ENCODE measurements around the gene LRTM2. TPM values are rescaled to one million over a fixed set of nuclear protein-coding genes. Genes with fewer than 3 reads are reported as not detected.
A peak's percentile ranks its signal among the peaks of the same experiment; 100 is the strongest.

LRTM2 gene
- total and polyA plus RNA-seq, 4 donors = not detected

DNA sequence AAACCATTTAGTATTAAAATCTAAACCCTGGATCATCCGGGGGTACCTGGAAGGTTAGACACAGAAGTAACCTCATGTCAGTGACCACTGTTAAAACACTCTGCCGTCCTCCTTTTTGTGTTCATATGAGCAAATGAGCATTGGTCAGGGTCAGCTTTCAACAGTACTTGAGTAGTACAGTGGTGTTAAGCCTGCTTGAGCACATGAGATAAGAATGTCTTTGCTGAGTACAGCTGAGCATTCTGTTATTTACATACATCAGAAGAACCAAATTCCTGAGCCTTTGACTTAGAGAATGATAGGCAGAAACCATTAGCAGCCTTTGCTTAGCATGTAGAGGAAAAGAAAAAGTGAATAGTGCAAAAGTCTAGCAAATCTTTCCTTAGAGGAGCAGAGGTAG lies 38.6 kb upstream of the LRTM2 start:
- no peak overlapping the region for H3K9ac ChIP-seq (ENCODE audit: low read depth in 1 of 2, low read length in 2 of 2)
- H3K4me1 ChIP-seq (ENCODE audit: control insufficient read depth in 4 of 4, insufficient read depth in 4 of 4, low read length in 3 of 4) = peaks cover 0 to 12% (median 5%) of the 10 kb centered on the region in 4 donors
- 42% methylated on average over 2 of the region's 2 CpGs for WGBS
- no peak for DNase-seq (ENCODE audit: low spot score)
- H3K27ac ChIP-seq (ENCODE audit: low read depth in 1 of 2, low read length in 2 of 2) = peak overlapping the region in 1 of 2 donors; percentile 19
- TF ChIP-seq NR2F2 (IDR thresholded peaks at IDR 0.05) = no peak
- TF ChIP-seq YY1 (IDR thresholded peaks at IDR 0.05) = no peak
- no peak for TF ChIP-seq TAF1 (conservative IDR thresholded peaks at IDR 0.05)
- TF ChIP-seq, protein P1, sequence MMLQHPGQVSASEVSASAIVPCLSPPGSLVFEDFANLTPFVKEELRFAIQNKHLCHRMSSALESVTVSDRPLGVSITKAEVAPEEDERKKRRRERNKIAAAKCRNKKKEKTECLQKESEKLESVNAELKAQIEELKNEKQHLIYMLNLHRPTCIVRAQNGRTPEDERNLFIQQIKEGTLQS (IDR thresholded peaks at IDR 0.05) = no peak
- H3K4me3 ChIP-seq (ENCODE audit: low read depth in 1 of 3, low read length in 3 of 3) = no peak overlapping the region
- no peaks in the 10 kb centered on the region for H3K9me3 ChIP-seq (ENCODE audit: control insufficient read depth in 4 of 4, low read length in 3 of 4)
- H3K27me3 ChIP-seq (ENCODE audit: control insufficient read depth in 4 of 4, insufficient read depth in 4 of 4, low read length in 3 of 4) = no peaks in the 10 kb centered on the region
- peaks cover 0 to 34% (median 21%) of the 10 kb centered on the region in 4 donors for H3K36me3 ChIP-seq (ENCODE audit: control insufficient read depth in 4 of 4, insufficient read depth in 3 of 4, low read depth in 1 of 4, low read length in 3 of 4)

DNA sequence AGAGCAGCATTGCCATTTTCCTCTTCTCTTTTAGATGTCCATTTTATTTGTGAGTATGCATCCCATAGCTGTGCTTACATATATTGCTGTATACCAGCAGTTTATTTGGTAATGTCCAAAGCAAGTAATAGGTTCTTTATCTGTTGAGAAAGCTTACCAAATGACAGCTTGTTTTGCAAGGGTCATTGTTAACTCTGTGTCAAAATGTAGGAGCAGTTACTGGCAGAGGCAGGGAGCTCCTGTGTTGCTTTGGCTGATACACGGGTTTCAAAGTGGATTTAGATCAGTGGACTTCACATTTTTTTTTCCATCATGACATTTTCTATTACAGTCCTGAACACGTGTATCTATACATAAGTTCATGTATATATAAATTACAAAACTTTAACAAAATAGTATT lies 38.1 kb upstream of the LRTM2 start:
- no peak overlapping the region for H3K9ac ChIP-seq (ENCODE audit: low read depth in 1 of 2, low read length in 2 of 2)
- H3K27ac ChIP-seq (ENCODE audit: low read depth in 1 of 2, low read length in 2 of 2) = peak overlapping the region in 1 of 2 donors; percentile 19
- 45% methylated on average over 2 of the region's 2 CpGs for WGBS
- H3K4me3 ChIP-seq (ENCODE audit: low read depth in 1 of 3, low read length in 3 of 3) = no peak overlapping the region
- no peaks in the 10 kb centered on the region for H3K9me3 ChIP-seq (ENCODE audit: control insufficient read depth in 4 of 4, low read length in 3 of 4)
- TF ChIP-seq GABPA (IDR thresholded peaks at IDR 0.05 in 1 of 2, conservative IDR thresholded peaks at IDR 0.05 in 1 of 2) = no peak
- TF ChIP-seq NR2F2 (IDR thresholded peaks at IDR 0.05) = no peak
- peak; percentile 19 to 30 for TF ChIP-seq RXRA (IDR thresholded peaks at IDR 0.05)
- TF ChIP-seq RAD21 (IDR thresholded peaks at IDR 0.05) = peak; percentile 17 to 33
- TF ChIP-seq SP1 (IDR thresholded peaks at IDR 0.05) = peak; percentile 18
- peak in 1 of 2 donors; percentile 38 for TF ChIP-seq HNF4A (conservative IDR thresholded peaks at IDR 0.05)
- TF ChIP-seq, protein P2, sequence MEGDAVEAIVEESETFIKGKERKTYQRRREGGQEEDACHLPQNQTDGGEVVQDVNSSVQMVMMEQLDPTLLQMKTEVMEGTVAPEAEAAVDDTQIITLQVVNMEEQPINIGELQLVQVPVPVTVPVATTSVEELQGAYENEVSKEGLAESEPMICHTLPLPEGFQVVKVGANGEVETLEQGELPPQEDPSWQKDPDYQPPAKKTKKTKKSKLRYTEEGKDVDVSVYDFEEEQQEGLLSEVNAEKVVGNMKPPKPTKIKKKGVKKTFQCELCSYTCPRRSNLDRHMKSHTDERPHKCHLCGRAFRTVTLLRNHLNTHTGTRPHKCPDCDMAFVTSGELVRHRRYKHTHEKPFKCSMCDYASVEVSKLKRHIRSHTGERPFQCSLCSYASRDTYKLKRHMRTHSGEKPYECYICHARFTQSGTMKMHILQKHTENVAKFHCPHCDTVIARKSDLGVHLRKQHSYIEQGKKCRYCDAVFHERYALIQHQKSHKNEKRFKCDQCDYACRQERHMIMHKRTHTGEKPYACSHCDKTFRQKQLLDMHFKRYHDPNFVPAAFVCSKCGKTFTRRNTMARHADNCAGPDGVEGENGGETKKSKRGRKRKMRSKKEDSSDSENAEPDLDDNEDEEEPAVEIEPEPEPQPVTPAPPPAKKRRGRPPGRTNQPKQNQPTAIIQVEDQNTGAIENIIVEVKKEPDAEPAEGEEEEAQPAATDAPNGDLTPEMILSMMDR (IDR thresholded peaks at IDR 0.05; ENCODE audit: low read depth, low read length, missing input control) = no peak
- TF ChIP-seq YY1 (IDR thresholded peaks at IDR 0.05) = peak; percentile 35
- H3K27me3 ChIP-seq (ENCODE audit: control insufficient read depth in 4 of 4, insufficient read depth in 4 of 4, low read length in 3 of 4) = no peaks in the 10 kb centered on the region
- DNase-seq (ENCODE audit: low spot score) = no peak
- peaks cover 0 to 12% (median 5%) of the 10 kb centered on the region in 4 donors for H3K4me1 ChIP-seq (ENCODE audit: control insufficient read depth in 4 of 4, insufficient read depth in 4 of 4, low read length in 3 of 4)
- peaks cover 0 to 34% (median 22%) of the 10 kb centered on the region in 4 donors for H3K36me3 ChIP-seq (ENCODE audit: control insufficient read depth in 4 of 4, insufficient read depth in 3 of 4, low read depth in 1 of 4, low read length in 3 of 4)

DNA sequence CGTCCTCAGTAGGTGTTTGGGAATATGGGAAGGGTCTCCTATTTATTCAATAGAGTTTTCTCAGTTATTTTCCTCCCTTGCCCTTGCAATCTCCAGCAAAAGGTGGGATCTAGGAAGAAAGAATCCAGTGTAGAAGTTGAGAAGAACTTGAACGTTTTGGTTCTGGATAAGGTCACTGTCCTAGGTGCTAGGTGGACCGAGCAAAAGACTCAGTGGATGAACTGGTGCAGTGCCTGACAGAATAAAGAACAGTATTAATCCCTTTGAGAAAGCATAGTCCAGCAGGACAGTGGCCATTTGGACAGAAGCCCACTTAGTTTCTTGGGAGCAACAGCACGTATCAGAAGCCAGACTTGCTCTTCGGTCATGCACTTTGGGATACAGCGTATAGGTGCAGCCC lies 32.7 kb upstream of the LRTM2 start:
- peaks cover 2 to 27% (median 15%) of the 10 kb centered on the region in 4 donors for H3K36me3 ChIP-seq (ENCODE audit: control insufficient read depth in 4 of 4, insufficient read depth in 3 of 4, low read depth in 1 of 4, low read length in 3 of 4)
- H3K9ac ChIP-seq (ENCODE audit: low read depth in 1 of 2, low read length in 2 of 2) = no peak overlapping the region
- peaks cover 0 to 17% (median 5%) of the 10 kb centered on the region in 4 donors for H3K4me1 ChIP-seq (ENCODE audit: control insufficient read depth in 4 of 4, insufficient read depth in 4 of 4, low read length in 3 of 4)
- H3K4me3 ChIP-seq (ENCODE audit: low read depth in 1 of 3, low read length in 3 of 3) = no peak overlapping the region
- H3K27ac ChIP-seq (ENCODE audit: low read depth in 1 of 2, low read length in 2 of 2) = no peak overlapping the region
- TF ChIP-seq TAF1 (conservative IDR thresholded peaks at IDR 0.05) (no peak), FOXA1 (IDR thresholded peaks at IDR 0.05) (no peak), RAD21 (IDR thresholded peaks at IDR 0.05) (no peak), HNF4A (conservative IDR thresholded peaks at IDR 0.05) (no peak), NR2F2 (IDR thresholded peaks at IDR 0.05) (no peak), GABPA (IDR thresholded peaks at IDR 0.05 in 1 of 2, conservative IDR thresholded peaks at IDR 0.05 in 1 of 2) (no peak), HNF4G (IDR thresholded peaks at IDR 0.05) (no peak), SP1 (IDR thresholded peaks at IDR 0.05) (no peak), YY1 (IDR thresholded peaks at IDR 0.05) (no peak), RXRA (IDR thresholded peaks at IDR 0.05) (no peak), FOXA2 (IDR thresholded peaks at IDR 0.05) (no peak)
- TF ChIP-seq, protein P3, sequence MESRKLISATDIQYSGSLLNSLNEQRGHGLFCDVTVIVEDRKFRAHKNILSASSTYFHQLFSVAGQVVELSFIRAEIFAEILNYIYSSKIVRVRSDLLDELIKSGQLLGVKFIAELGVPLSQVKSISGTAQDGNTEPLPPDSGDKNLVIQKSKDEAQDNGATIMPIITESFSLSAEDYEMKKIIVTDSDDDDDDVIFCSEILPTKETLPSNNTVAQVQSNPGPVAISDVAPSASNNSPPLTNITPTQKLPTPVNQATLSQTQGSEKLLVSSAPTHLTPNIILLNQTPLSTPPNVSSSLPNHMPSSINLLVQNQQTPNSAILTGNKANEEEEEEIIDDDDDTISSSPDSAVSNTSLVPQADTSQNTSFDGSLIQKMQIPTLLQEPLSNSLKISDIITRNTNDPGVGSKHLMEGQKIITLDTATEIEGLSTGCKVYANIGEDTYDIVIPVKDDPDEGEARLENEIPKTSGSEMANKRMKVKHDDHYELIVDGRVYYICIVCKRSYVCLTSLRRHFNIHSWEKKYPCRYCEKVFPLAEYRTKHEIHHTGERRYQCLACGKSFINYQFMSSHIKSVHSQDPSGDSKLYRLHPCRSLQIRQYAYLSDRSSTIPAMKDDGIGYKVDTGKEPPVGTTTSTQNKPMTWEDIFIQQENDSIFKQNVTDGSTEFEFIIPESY (IDR thresholded peaks at IDR 0.05) = no peak
- TF ChIP-seq, protein P1 (IDR thresholded peaks at IDR 0.05) = no peak
- TF ChIP-seq, protein P2 (IDR thresholded peaks at IDR 0.05; ENCODE audit: low read depth, low read length, missing input control) = no peak
- TF ChIP-seq, protein P4, sequence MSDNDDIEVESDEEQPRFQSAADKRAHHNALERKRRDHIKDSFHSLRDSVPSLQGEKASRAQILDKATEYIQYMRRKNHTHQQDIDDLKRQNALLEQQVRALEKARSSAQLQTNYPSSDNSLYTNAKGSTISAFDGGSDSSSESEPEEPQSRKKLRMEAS (IDR thresholded peaks at IDR 0.05) = no peak
- TF ChIP-seq, protein P5, sequence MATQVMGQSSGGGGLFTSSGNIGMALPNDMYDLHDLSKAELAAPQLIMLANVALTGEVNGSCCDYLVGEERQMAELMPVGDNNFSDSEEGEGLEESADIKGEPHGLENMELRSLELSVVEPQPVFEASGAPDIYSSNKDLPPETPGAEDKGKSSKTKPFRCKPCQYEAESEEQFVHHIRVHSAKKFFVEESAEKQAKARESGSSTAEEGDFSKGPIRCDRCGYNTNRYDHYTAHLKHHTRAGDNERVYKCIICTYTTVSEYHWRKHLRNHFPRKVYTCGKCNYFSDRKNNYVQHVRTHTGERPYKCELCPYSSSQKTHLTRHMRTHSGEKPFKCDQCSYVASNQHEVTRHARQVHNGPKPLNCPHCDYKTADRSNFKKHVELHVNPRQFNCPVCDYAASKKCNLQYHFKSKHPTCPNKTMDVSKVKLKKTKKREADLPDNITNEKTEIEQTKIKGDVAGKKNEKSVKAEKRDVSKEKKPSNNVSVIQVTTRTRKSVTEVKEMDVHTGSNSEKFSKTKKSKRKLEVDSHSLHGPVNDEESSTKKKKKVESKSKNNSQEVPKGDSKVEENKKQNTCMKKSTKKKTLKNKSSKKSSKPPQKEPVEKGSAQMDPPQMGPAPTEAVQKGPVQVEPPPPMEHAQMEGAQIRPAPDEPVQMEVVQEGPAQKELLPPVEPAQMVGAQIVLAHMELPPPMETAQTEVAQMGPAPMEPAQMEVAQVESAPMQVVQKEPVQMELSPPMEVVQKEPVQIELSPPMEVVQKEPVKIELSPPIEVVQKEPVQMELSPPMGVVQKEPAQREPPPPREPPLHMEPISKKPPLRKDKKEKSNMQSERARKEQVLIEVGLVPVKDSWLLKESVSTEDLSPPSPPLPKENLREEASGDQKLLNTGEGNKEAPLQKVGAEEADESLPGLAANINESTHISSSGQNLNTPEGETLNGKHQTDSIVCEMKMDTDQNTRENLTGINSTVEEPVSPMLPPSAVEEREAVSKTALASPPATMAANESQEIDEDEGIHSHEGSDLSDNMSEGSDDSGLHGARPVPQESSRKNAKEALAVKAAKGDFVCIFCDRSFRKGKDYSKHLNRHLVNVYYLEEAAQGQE (IDR thresholded peaks at IDR 0.05) = no peak
- WGBS = 57% methylated on average over 6 of the region's 6 CpGs
- no peaks in the 10 kb centered on the region for H3K9me3 ChIP-seq (ENCODE audit: control insufficient read depth in 4 of 4, low read length in 3 of 4)
- DNase-seq (ENCODE audit: low spot score) = no peak
- H3K27me3 ChIP-seq (ENCODE audit: control insufficient read depth in 4 of 4, insufficient read depth in 4 of 4, low read length in 3 of 4) = no peaks in the 10 kb centered on the region

Measured in liver (tissue), 9 donors.